MM.1S (cell line): ENCODE data around the gene LDHA.

Source experiments
- DNase-seq: peaks from one replicate; pipeline ENCODE4 v3.0.0-alpha.2; 2015
- H2AFZ ChIP-seq: fragments of 300-600 bp; sonication (generic); 2 replicates; pipeline ENCODE4 v1.6.0; 2016; ENCODE audit warnings: antibody characterized with exemption, low read length
- H3F3A ChIP-seq: fragments of 300-600 bp; sonication (generic); 2 replicates; pipeline ENCODE4 v1.6.1; 2016; ENCODE audit warnings: mild to moderate bottlenecking, antibody characterized with exemption, low read length, moderate library complexity, mixed read lengths; ENCODE audit not compliant: insufficient read depth
- H3K27ac ChIP-seq: fragments of 300-600 bp; sonication (generic); 2 replicates; pipeline ENCODE4 v1.5.1; 2016; ENCODE audit warnings: mild to moderate bottlenecking, low read length
- H3K27me3 ChIP-seq: fragments of 300-600 bp; sonication (generic); replicated peaks from 2 replicates; pipeline ENCODE4 v1.6.0; 2016; ENCODE audit warnings: low read length; ENCODE audit not compliant: insufficient read depth
- H3K36me3 ChIP-seq: fragments of 300-600 bp; sonication (generic); replicated peaks from 2 replicates; pipeline ENCODE4 v1.6.1; 2016; ENCODE audit warnings: mild to moderate bottlenecking, low read length, mixed read lengths; ENCODE audit not compliant: insufficient read depth
- H3K4me1 ChIP-seq: fragments of 300-600 bp; sonication (generic); 2 replicates; pipeline ENCODE4 v1.6.1; 2016; ENCODE audit warnings: low read length, mixed read lengths
- H3K4me2 ChIP-seq: fragments of 300-600 bp; sonication (generic); 2 replicates; pipeline ENCODE4 v1.6.0; 2016; ENCODE audit warnings: low read depth, low read length
- H3K4me3 ChIP-seq: fragments of 300-600 bp; sonication (generic); 2 replicates; pipeline ENCODE4 v1.5.1; 2016; ENCODE audit warnings: low read length, mixed read lengths
- H3K79me2 ChIP-seq: fragments of 300-600 bp; sonication (generic); 2 replicates; pipeline ENCODE4 v1.6.1; 2016; ENCODE audit warnings: mixed run types, low read length, mixed read lengths
- H3K9ac ChIP-seq: fragments of 300-600 bp; sonication (generic); 2 replicates; pipeline ENCODE4 v1.6.1; 2016; ENCODE audit warnings: low read length, mixed read lengths
- H3K9me2 ChIP-seq: fragments of 300-600 bp; sonication (generic); replicated peaks from 2 replicates; pipeline ENCODE4 v1.6.1; 2016; ENCODE audit warnings: mild to moderate bottlenecking, low read length, mixed read lengths; ENCODE audit not compliant: insufficient read depth
- H3K9me3 ChIP-seq: fragments of 300-600 bp; sonication (generic); replicated peaks from 2 replicates; pipeline ENCODE4 v1.6.1; 2016; ENCODE audit warnings: mild to moderate bottlenecking, low read length, mixed read lengths; ENCODE audit not compliant: insufficient read depth
- H4K20me1 ChIP-seq: fragments of 300-600 bp; sonication (generic); 2 replicates; pipeline ENCODE4 v1.6.1; 2016; ENCODE audit warnings: mild to moderate bottlenecking, low read length, moderate library complexity, mixed read lengths; ENCODE audit not compliant: insufficient read depth
- EZH2 ChIP-seq: fragments of 300-600 bp; sonication (generic); optimal IDR thresholded peaks from 2 replicates; pipeline ENCODE3; 2017; ENCODE audit warnings: low read depth, mild to moderate bottlenecking, antibody characterized with exemption, low read length, mixed read lengths
- EZH2phosphoT487 ChIP-seq: fragments of 300-600 bp; sonication (generic); IDR thresholded peaks from 2 replicates; pipeline ENCODE4 v1.6.1; 2018; ENCODE audit warnings: antibody characterized with exemption, low read length
- TF ChIP-seq, protein P1 (sequence below): fragments of 300-600 bp; sonication (generic); IDR thresholded peaks from 2 replicates; pipeline ENCODE4 v1.5.1; 2016; ENCODE audit warnings: antibody characterized with exemption, low read length, mixed read lengths

The LDHA gene

DNA sequence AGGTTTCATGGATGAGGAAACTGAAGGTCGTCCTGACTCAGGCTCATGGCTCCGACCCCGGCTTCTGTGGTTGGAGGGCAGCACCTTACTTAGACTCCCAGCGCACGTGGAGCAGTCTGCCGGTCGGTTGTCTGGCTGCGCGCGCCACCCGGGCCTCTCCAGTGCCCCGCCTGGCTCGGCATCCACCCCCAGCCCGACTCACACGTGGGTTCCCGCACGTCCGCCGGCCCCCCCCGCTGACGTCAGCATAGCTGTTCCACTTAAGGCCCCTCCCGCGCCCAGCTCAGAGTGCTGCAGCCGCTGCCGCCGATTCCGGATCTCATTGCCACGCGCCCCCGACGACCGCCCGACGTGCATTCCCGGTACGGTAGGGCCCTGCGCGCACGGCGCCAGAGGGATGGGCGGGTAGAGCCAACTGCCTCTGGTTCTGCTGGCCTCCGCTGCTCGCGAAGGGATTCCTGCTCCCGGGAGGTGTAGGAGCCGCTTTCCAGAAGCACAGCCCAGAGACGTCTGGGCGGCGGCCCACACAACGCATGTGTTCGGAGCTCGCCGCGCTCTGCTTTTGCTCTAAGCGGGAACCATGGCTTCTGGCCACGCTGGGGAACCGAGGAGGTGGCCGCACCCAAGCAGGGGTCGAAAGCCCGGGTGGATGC, at the start of gene LDHA:
TSS of gene LDHA (plus strand) at position 289 of the 653 bp plus-strand sequence. CDS start 2,280 bp downstream, outside the sequence.
- H2AFZ ChIP-seq, result peak within 1 kb of the TSS; percentile 61
- no peaks in the 10 kb centered on the region for H3K9me2 ChIP-seq
- H3K27ac ChIP-seq, result peak within 1 kb of the TSS; percentile 88
- H3K27me3 ChIP-seq, result no peaks in the 10 kb centered on the region
- peaks cover 22% of the 10 kb centered on the region for H4K20me1 ChIP-seq
- no peaks in the 10 kb centered on the region for H3K9me3 ChIP-seq
- TF ChIP-seq EZH2phosphoT487 (no peak), EZH2 (no peak)
- TF ChIP-seq, protein P1, sequence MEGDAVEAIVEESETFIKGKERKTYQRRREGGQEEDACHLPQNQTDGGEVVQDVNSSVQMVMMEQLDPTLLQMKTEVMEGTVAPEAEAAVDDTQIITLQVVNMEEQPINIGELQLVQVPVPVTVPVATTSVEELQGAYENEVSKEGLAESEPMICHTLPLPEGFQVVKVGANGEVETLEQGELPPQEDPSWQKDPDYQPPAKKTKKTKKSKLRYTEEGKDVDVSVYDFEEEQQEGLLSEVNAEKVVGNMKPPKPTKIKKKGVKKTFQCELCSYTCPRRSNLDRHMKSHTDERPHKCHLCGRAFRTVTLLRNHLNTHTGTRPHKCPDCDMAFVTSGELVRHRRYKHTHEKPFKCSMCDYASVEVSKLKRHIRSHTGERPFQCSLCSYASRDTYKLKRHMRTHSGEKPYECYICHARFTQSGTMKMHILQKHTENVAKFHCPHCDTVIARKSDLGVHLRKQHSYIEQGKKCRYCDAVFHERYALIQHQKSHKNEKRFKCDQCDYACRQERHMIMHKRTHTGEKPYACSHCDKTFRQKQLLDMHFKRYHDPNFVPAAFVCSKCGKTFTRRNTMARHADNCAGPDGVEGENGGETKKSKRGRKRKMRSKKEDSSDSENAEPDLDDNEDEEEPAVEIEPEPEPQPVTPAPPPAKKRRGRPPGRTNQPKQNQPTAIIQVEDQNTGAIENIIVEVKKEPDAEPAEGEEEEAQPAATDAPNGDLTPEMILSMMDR, result no peak
- peak within 1 kb of the TSS; percentile 73 for H3K4me2 ChIP-seq
- H3K4me3 ChIP-seq, result peak within 1 kb of the TSS; percentile 99
- H3K36me3 ChIP-seq, result peaks cover 23% of the 10 kb centered on the region
- peak; percentile 98 for DNase-seq
- peaks cover 18% of the 10 kb centered on the region for H3K4me1 ChIP-seq
- peaks cover 47% of the 10 kb centered on the region for H3F3A ChIP-seq
- peaks cover 57% of the 10 kb centered on the region for H3K79me2 ChIP-seq
- H3K9ac ChIP-seq, result peak within 1 kb of the TSS; percentile 98

DNA sequence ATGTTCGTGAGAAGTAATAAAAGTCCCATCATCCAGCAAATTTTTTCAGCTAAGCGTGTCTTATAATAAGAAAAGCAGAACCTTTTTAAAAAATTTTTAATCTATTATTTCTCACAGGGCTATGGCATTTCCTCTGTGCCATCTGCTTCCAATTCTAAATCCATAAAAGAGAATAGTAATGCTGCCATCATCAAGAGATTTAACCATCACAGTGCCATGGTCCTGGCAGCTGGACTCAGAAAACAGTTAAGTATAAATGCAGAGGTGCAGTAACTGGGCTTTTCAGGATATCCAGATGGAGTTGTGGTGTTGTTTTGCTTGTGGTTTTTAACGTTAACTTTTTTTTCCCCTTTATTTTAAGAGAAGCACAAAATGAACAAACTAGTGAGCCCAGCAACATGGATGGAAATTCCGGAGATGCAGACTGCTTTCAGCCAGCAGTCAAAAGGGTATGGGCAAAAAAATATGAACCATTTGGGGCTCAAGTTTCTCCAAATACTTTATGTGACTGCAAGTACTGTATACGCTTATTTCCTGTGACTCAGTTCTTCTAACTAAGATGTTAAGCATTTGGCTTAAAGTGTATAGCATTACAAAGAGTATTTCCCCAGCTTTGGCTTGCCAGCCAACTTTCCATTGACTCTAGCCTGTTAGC, 46.8 kb upstream of the LDHA start:
- Histone ChIP-seq H3K36me3 (peaks cover 3% of the 10 kb centered on the region), H3K9ac (no peak overlapping the region)

DNA sequence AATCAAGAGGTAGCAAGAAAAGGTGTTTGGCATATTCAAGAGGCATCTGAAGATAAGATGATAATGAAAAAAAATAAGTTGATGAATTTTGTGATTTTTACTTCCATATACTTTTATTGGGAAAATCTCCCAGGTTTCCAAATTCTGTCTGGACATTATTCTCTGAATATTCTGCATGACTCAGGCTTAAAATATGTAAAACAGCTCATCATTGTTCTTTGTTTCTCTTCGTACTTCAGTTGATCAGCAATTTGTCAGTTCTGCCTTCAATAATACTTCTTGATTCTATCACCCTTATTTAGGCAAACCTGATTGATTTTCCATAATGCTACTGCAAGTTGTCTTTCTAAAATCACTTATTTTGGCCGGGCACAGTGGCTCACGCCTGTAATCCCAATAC, 41.8 kb upstream of the LDHA start:
- no peak overlapping the region for H2AFZ ChIP-seq
- no peaks in the 10 kb centered on the region for H4K20me1 ChIP-seq
- no peaks in the 10 kb centered on the region for H3K27me3 ChIP-seq
- no peak overlapping the region for H3K4me2 ChIP-seq
- H3K4me3 ChIP-seq, result no peak overlapping the region
- H3K36me3 ChIP-seq, result no peaks in the 10 kb centered on the region; the same call in 1 of the 2 replicates
- H3K79me2 ChIP-seq, result no peaks in the 10 kb centered on the region
- no peak for DNase-seq
- H3F3A ChIP-seq, result no peaks in the 10 kb centered on the region
- no peaks in the 10 kb centered on the region for H3K4me1 ChIP-seq
- H3K9me2 ChIP-seq, result no peaks in the 10 kb centered on the region
- H3K9ac ChIP-seq, result no peak overlapping the region
- H3K27ac ChIP-seq, result no peak overlapping the region
- H3K9me3 ChIP-seq, result no peaks in the 10 kb centered on the region
- TF ChIP-seq EZH2phosphoT487 (no peak), EZH2 (no peak)
- TF ChIP-seq, protein P1, result no peak

More for the DNA sequence above, 46.8 kb upstream of the LDHA start:
- Histone ChIP-seq H3K27ac (no peak overlapping the region), H4K20me1 (no peaks in the 10 kb centered on the region), H3K4me3 (no peak overlapping the region), H3K9me3 (no peaks in the 10 kb centered on the region), H3K4me1 (no peaks in the 10 kb centered on the region), H3K9me2 (no peaks in the 10 kb centered on the region), H2AFZ (no peak overlapping the region), H3F3A (no peaks in the 10 kb centered on the region), H3K79me2 (no peaks in the 10 kb centered on the region), H3K27me3 (no peaks in the 10 kb centered on the region), H3K4me2 (no peak overlapping the region)
- DNase-seq, result no peak
- no peak for TF ChIP-seq EZH2phosphoT487
- TF ChIP-seq EZH2, result no peak
- TF ChIP-seq, protein P1, result no peak
